ENCODE results near the gene FHL3. TPM values are rescaled to one million over a fixed set of nuclear protein-coding genes. Genes with fewer than 3 reads are reported as not detected.

The FHL3 gene
- total and polyA plus RNA-seq, 8 donors = 5.1 to 11.3 (median 8.0) TPM

- no peak for FAIRE-seq
- Histone ChIP-seq H3K27ac (no peak overlapping the region), H3K36me3 (peaks cover 0 to 4% (median 0%) of the 10 kb centered on the region in 3 donors), H3K4me1 (no peaks in the 10 kb centered on the region), H3K9me3 (no peaks in the 10 kb centered on the region), H3K4me3 (no peak overlapping the region), H3K27me3 (no peaks in the 10 kb centered on the region)
- TF ChIP-seq CTCF (IDR thresholded peaks at IDR 0.05) = no peak
- WGBS, 2 donors = 81 to 92% methylated on average over 3 of the region's 3 CpGs
- no peak for DNase-seq
- intact Hi-C loops (cut with DNase I) = no loop called here
- ATAC-seq = no peak
Observed at GRCh38 chr1:37952738-37953137, 52.6 kb downstream of the FHL3 start.

DNA sequence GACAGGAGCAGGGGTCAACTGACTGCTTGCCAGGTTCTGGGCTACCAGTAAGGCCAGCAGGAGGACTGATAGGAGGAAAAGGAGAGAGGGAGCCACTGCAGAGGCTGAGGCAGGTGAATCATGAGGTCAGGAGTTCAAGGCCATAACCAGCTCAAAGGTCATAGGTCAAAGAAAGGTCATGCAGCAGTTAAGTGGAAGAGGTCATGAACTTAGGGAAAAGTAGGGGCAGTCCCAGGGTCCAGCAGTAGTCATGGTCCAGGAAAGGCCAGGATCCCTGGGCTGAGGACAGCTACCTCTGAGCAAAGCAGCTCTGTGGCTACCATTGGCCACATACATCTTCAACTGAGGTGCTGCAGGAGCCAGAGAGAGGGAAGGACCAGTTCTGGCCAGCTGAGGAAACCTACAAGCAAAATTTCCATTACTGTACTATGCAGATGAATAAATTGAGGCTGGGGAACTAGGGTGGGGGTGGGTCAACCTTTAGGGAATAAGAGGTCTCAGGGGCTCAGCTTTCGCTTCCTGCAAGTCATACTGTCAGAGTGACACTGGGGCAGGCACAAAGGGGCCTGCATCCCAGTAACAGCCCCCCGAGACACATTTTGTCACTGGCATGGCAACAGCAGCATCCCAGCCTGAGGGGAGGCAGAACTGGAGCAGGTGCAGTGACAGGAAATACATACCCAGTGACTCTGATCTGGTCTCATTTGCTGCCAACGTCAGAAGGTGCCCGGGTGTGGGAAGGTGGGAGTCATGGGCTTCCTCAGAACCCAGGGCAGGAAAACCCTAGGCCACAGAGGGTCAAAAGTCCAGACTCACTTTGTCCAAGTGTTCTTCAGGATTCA is 53.3 kb downstream of the FHL3 start:
- intact Hi-C loops (cut with DNase I) = no loop called here
- H3K4me3 ChIP-seq = no peak overlapping the region
- ATAC-seq = no peak
- H3K27me3 ChIP-seq = no peaks in the 10 kb centered on the region
- 72 to 77% methylated on average over 4 of the region's 4 CpGs for WGBS, 2 donors
- no peak overlapping the region for H3K27ac ChIP-seq
- peaks cover 0 to 4% (median 0%) of the 10 kb centered on the region in 3 donors for H3K4me1 ChIP-seq
- H3K9me3 ChIP-seq = no peaks in the 10 kb centered on the region
- no peaks in the 10 kb centered on the region for H3K36me3 ChIP-seq
- FAIRE-seq = no peak
- TF ChIP-seq CTCF (IDR thresholded peaks at IDR 0.05) = no peak
- no peak for DNase-seq

- no peak for DNase-seq
- Histone ChIP-seq H3K36me3 (no peaks in the 10 kb centered on the region), H3K9me3 (no peaks in the 10 kb centered on the region), H3K4me3 (no peak overlapping the region), H3K4me1 (peaks cover 0 to 4% (median 0%) of the 10 kb centered on the region in 3 donors), H3K27ac (no peak overlapping the region), H3K27me3 (no peaks in the 10 kb centered on the region)
- intact Hi-C loops (cut with DNase I) = no loop called here
- no peak for FAIRE-seq
- 81 to 85% methylated on average over 11 of the region's 11 CpGs for WGBS, 2 donors
- no peak for TF ChIP-seq CTCF (IDR thresholded peaks at IDR 0.05)
- no peak for ATAC-seq
Observed at GRCh38 chr1:37951041-37951782, 54.1 kb downstream of the FHL3 start.

DNA sequence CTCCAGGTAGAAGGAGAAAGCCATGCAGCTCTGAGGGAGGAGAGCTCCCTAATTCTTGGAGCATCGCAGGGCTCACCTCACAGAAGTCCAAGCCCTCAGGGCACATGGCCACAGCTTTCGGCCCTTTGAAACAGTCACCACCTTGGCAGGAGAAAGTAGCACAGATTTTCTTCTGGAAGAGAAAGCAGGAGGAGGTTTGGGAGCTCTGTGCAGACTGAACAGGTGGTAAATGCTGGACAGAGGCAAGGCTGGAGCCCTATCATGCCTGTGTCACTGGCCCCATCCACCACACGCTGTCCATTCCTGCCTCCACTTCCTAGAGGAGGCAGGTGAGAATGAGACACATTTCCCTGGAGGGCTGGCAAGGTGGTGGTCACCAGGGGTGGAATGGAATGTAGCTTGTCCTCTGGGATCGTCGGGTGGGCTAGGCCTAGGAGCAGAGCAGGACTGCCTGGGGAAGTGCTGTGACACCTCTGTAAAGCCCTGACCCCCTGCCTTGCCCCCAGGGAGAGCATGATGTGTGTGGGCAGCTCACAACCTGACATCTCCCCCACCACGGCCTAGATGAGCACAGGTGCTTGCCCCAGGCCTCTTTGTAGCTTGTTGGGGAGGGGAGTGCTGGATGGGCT is 55.7 kb downstream of the FHL3 start:
- H3K4me3 ChIP-seq = no peak overlapping the region
- no peaks in the 10 kb centered on the region for H3K9me3 ChIP-seq
- peaks cover 4 to 11% (median 4%) of the 10 kb centered on the region in 3 donors for H3K4me1 ChIP-seq
- WGBS, 2 donors = 49 to 62% methylated on average over 6 of the region's 6 CpGs
- ATAC-seq (no peak), FAIRE-seq (no peak), DNase-seq (no peak)
- intact Hi-C loops (cut with DNase I) = no loop called here
- H3K27me3 ChIP-seq = no peaks in the 10 kb centered on the region
- no peak for TF ChIP-seq CTCF (IDR thresholded peaks at IDR 0.05)
- H3K27ac ChIP-seq = no peak overlapping the region
- no peaks in the 10 kb centered on the region for H3K36me3 ChIP-seq
